Activated T-helper 2 cell treated with anti-CD3 and anti-CD28 coated beads, Interferon-gamma antibody, Interleukin-2, Interleukin-4, amounts not matched to agents 10 μg/mL and 5 μg/mL and 100 μg/mL, durations not matched to agents 14 hours and 24 hours and 36 hours (primary cell): Measurements from ENCODE around the gene WASF3. TPM values are rescaled to one million over a fixed set of nuclear protein-coding genes. Genes with fewer than 3 reads are reported as not detected.

Experiments used
- DNase-seq: peaks from one replicate; pipeline ENCODE4 v3.0.0; 2021; ENCODE audit warnings: low spot score
- H3K27ac Mint-ChIP-seq: one replicate; pipeline ENCODE4 v1.8.0; 2021; ENCODE audit warnings: mixed read lengths
- H3K27me3 Mint-ChIP-seq: one replicate; pipeline ENCODE4 v1.8.0; 2021; ENCODE audit warnings: low read depth, mixed read lengths
- H3K36me3 Mint-ChIP-seq: one replicate; pipeline ENCODE4 v1.8.0; 2021; ENCODE audit warnings: low read depth, mixed read lengths
- H3K4me1 Mint-ChIP-seq: one replicate; pipeline ENCODE4 v1.8.0; 2021; ENCODE audit warnings: low read depth, mixed read lengths
- H3K4me3 Mint-ChIP-seq: one replicate; pipeline ENCODE4 v1.8.0; 2021; ENCODE audit warnings: low read depth, mild to moderate bottlenecking, moderate library complexity, mixed read lengths
- H3K9me3 Mint-ChIP-seq: one replicate; pipeline ENCODE4 v1.8.0; 2021; ENCODE audit warnings: mixed read lengths
- intact Hi-C: fragments of 100-400 bp; cut with micrococcal nuclease; formaldehyde crosslinking; loops from one replicate; pipeline ENCODE4 v1.15.1; 2023
- total RNA-seq: library from RNA; stranded (reverse); gene quantifications from 2 replicates; pipeline ENCODE4 v1.2.3, GENCODE V29; 2022

Gene WASF3
- total RNA-seq, 1 donor from 2014 or later = 0.25 TPM

DNA sequence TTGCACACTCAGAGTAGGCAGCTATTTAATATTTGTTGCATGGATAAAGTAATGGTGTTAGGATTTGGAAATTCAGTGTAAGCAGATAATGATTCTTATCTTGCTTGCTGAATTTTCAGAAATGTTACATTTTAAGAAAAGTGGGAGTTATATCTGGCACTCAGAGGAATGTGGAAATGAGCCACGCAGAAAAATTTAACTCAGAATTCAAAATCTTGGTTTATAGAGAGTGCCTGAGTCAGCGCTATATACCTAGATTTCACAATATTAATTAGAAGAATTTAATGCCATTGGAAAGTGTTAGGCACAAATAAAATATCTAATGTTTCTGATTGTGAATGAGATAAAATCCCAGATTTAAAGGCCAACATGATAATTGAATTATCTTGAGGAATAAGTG is 106.8 kb downstream of the WASF3 start:
- Mint-ChIP-seq H3K4me3 (no peak overlapping the region), H3K4me1 (no peaks in the 10 kb centered on the region), H3K27ac (no peak overlapping the region), H3K27me3 (no peaks in the 10 kb centered on the region), H3K9me3 (no peaks in the 10 kb centered on the region), H3K36me3 (no peaks in the 10 kb centered on the region)
- no peak for DNase-seq
- intact Hi-C loops = no loop called here

DNA sequence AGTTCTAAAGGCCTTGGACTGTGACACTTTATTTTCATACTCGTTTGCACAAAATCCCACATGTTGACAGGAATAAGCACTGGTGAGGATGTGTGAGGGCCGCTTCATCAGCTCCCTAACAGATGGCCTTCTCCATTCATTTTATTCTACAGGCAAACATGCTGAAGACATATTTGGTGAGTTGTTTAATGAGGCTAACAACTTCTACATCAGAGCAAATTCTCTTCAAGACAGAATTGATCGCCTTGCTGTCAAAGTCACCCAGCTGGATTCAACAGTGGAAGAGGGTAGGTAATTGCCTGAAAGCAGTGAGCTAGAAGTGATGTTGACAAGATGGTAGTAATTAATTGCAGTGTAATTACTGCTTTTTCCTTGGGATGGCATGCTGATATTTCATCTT is 107.4 kb downstream of the WASF3 start:
- intact Hi-C loops = no loop called here
- Mint-ChIP-seq H3K4me3 (no peak overlapping the region), H3K36me3 (no peaks in the 10 kb centered on the region), H3K27ac (no peak overlapping the region), H3K9me3 (no peaks in the 10 kb centered on the region), H3K4me1 (no peaks in the 10 kb centered on the region), H3K27me3 (no peaks in the 10 kb centered on the region)
- DNase-seq = no peak

DNA sequence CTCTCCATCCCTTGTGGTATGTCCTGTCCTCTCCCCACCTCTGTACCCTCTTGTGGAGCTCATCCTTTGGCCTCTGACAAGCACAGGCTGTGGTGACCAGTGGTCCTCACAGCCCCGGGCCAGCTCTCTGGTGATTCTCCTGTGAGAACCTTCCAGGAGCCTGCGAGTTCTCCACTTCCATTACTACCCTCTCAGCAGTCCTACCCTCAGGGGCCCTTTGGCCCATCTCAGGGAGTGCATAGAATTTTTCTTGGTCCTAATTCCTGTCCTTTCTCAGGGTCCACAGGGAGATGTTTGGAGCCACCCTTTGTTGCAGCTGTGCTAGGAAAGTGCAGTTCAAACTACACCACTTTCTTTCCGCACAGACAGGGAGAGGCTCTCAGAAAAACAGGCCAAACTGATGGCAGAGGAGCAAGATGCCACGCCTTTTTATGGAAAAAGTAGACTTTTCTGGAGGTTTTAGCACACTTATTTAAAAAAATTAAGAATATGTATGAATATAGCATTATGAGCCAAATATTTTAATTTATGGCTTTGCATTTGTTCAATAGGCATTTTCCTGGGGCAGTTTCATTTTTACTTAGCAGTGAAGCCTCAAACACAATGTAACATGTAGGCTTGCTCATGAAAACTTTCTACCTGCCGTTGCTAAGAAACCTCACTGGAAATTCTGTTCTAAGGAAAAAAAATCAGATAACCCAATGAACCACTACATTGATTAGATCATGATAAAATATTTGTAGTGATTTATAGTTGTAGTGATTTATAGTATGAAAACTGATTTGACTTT is 111.1 kb downstream of the WASF3 start:
- DNase-seq = no peak
- intact Hi-C loops = no loop called here
- Mint-ChIP-seq H3K27ac (no peak overlapping the region), H3K4me1 (no peaks in the 10 kb centered on the region), H3K36me3 (no peaks in the 10 kb centered on the region), H3K9me3 (no peaks in the 10 kb centered on the region), H3K27me3 (peaks cover 3% of the 10 kb centered on the region), H3K4me3 (no peak overlapping the region)

DNA sequence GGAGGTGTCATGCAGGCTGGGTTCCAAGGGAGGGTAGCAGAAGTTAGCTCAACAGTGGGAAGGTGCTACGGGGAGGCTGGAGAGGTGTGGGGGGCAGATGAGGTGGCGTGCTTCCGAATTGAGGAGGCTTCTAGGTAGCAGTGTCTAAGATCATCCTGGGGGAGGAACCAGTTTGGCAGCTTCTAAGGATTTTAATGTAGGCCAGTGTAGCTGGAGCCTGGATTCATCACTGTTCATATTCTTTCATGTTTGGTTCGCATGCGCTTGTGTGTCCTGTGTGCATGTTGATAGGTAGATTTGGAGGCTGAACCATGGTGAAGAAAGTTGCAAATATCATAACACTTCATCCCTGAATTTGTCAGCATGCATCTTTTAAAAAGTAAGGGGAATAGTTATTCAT is 116.4 kb downstream of the WASF3 start:
- intact Hi-C loops = no loop called here
- H3K27ac Mint-ChIP-seq = no peak overlapping the region
- H3K9me3 Mint-ChIP-seq = no peaks in the 10 kb centered on the region
- H3K36me3 Mint-ChIP-seq = no peaks in the 10 kb centered on the region
- H3K4me3 Mint-ChIP-seq = no peak overlapping the region
- H3K4me1 Mint-ChIP-seq = no peaks in the 10 kb centered on the region
- no peak for DNase-seq
- peaks cover 3% of the 10 kb centered on the region for H3K27me3 Mint-ChIP-seq

DNA sequence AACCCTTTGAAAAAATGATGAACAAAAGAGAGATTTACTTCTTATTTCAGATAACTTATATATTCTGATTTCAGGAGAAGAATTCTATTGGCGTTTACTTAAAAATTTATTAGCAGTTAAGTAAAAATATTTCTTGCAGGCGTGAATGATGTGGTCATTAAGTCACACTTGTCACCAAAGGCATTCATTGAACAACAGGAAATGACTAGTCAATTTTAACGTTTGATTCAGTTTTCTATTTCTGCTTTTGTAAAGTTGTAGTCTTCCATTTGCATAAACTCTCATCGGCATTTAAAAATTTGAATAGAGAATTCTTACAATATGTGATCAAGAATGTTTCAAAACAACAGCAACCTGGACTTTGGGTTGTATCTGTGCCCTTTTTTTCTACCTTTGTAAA is 119.7 kb downstream of the WASF3 start:
- no peaks in the 10 kb centered on the region for H3K9me3 Mint-ChIP-seq
- H3K4me1 Mint-ChIP-seq = no peaks in the 10 kb centered on the region
- H3K27ac Mint-ChIP-seq = no peak overlapping the region

DNA sequence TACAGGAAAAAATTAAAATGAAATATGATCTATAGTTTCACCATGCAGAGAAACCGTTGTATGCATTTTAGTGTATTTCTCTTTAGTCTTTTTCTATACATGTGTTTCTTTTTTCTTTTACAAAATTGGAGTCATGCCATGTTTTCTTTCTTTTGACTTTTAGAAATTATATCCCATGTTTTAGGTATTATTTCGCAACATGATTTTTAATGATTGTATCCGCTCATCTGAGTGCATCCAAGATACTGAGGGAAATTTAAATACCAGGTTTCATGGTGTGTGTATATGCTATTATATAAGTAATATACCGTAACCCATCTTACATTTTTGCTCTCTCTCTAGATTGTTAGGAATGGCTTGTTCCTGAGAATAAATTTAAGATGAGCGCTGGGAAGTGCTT is 120.8 kb downstream of the WASF3 start:
- Mint-ChIP-seq H3K27ac (no peak overlapping the region), H3K9me3 (no peaks in the 10 kb centered on the region), H3K27me3 (peaks cover 3% of the 10 kb centered on the region), H3K36me3 (no peaks in the 10 kb centered on the region), H3K4me3 (no peak overlapping the region), H3K4me1 (no peaks in the 10 kb centered on the region)
- intact Hi-C loops = no loop called here
- no peak for DNase-seq

More for the DNA sequence above, 119.7 kb downstream of the WASF3 start:
- Mint-ChIP-seq H3K27me3 (peaks cover 3% of the 10 kb centered on the region), H3K36me3 (no peaks in the 10 kb centered on the region), H3K4me3 (no peak overlapping the region)
- intact Hi-C loops = no loop called here
- DNase-seq = no peak

DNA sequence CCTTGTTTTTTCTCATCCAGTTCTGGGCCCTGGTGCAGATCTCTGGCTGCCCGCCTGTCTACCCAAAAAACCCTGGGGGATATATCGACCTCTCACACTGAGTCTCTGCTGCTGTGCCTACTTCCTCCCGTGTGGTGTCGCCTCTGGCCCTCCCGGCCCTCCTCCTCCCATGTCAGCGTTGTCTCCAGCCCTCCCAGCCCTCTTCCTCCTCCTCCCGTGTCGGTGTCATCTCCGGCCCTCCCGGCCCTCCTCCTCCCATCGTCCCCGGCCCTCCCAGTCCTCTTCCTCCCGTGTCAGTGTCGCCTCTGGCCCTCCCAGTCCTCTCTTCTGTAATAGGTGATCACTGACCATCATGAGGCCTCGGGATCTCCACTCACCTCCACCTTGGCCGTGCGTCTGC is 121.3 kb downstream of the WASF3 start:
- H3K4me1 Mint-ChIP-seq = no peaks in the 10 kb centered on the region
- H3K9me3 Mint-ChIP-seq = no peaks in the 10 kb centered on the region
- intact Hi-C loops = no loop called here

DNA sequence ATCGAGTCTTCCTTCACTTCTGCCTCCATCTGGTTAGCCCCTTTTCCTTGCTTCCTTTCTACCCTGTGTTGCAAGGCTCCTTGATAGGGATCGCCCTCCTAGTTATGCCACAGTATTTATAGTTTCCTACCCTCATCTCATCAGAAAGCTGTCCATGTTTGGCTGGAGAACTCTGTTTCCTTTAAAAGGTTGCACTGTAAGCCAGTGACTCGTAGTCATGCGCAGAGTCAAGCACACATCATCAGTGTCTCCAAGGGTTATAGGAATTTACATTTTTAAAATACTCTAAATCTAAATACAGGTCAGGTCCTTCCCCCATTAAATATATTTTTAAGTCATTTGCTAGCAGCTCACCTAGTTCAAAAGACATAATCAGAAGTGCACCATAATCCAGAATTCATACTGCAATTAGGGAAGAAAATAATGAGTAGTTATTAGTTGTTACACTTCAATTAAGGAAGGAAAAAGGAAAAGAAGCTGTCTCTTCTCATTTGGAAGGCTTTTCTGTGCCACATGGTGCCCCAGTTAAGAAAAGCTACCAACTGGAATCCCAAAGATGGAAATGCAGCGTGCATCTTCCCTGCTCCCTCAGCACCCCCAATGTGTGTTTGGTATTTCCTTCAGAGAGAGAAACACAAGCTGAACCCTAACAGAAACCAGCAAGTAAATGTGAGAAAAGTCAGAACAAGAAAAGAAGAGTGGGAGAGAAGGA is 122.1 kb downstream of the WASF3 start:
- Mint-ChIP-seq H3K9me3 (no peaks in the 10 kb centered on the region), H3K4me1 (no peaks in the 10 kb centered on the region), H3K4me3 (no peak overlapping the region), H3K27ac (no peak overlapping the region), H3K27me3 (peaks cover 3% of the 10 kb centered on the region), H3K36me3 (no peaks in the 10 kb centered on the region)
- DNase-seq = no peak
- intact Hi-C loops = no loop called here

More for the DNA sequence above, 121.3 kb downstream of the WASF3 start:
- no peak overlapping the region for H3K4me3 Mint-ChIP-seq
- no peak for DNase-seq
- H3K27me3 Mint-ChIP-seq = peaks cover 3% of the 10 kb centered on the region
- H3K27ac Mint-ChIP-seq = no peak overlapping the region
- H3K36me3 Mint-ChIP-seq = no peaks in the 10 kb centered on the region

DNA sequence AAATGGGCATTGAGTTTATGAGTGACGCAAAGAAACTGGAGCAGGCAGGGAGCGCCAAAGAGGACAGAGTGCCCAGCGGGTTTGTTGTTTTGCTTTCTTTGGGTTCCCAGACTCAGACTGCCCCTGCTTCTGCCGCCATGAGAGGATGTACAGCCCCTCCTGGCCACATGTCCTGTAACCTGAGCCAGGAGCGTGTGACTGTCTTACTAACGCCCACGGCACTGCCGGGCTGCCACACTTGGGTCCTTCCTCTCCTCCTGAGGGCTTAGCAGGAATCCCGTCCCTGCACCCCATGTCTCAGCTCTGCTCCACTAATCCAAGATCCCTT is 122.6 kb downstream of the WASF3 start:
- Mint-ChIP-seq H3K4me3 (no peak overlapping the region), H3K27me3 (peaks cover 3% of the 10 kb centered on the region), H3K4me1 (no peaks in the 10 kb centered on the region), H3K36me3 (no peaks in the 10 kb centered on the region), H3K9me3 (no peaks in the 10 kb centered on the region), H3K27ac (no peak overlapping the region)
- intact Hi-C loops = no loop called here
- no peak for DNase-seq

DNA sequence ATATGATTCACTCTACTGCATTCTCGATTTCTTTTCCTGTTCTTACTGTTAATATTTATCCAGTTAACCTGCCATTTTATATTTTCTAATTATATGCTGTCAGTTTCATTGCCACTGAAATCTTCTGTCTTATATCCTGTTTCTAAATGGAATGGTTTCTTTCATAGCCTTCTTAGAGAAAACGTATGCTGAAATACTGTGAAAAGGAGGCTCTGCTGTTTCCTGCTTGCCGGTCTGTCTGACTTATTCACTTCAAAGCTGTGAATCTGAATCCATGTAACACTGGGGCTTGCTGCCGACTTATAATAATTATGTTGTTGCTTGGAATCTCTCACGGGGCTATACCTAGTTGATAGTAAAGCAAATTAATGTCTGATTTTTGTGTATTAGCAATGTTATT is 123.1 kb downstream of the WASF3 start:
- Mint-ChIP-seq H3K27ac (no peak overlapping the region), H3K4me3 (no peak overlapping the region), H3K36me3 (no peaks in the 10 kb centered on the region), H3K27me3 (peaks cover 3% of the 10 kb centered on the region), H3K4me1 (no peaks in the 10 kb centered on the region), H3K9me3 (no peaks in the 10 kb centered on the region)
- DNase-seq = no peak
- intact Hi-C loops = no loop called here

DNA sequence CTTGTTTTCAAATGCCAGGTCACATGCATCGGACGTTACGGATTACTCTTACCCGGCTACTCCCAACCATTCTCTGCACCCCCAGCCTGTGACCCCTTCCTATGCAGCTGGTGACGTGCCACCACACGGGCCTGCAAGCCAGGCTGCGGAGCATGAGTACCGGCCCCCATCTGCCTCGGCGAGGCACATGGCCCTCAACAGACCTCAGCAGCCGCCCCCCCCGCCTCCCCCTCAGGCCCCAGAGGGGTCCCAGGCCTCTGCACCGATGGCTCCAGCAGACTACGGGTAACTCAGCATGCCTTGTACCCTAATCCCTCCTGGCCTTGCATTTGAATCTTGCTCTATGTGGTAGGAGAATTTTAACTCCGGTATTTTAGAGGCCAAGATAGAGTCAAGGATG is 123.6 kb downstream of the WASF3 start:
- no peaks in the 10 kb centered on the region for H3K9me3 Mint-ChIP-seq
- no peak overlapping the region for H3K4me3 Mint-ChIP-seq
- intact Hi-C loops = no loop called here
- no peak overlapping the region for H3K27ac Mint-ChIP-seq
- H3K4me1 Mint-ChIP-seq = no peaks in the 10 kb centered on the region
- DNase-seq = no peak
- H3K36me3 Mint-ChIP-seq = no peaks in the 10 kb centered on the region
- H3K27me3 Mint-ChIP-seq = peaks cover 3% of the 10 kb centered on the region

DNA sequence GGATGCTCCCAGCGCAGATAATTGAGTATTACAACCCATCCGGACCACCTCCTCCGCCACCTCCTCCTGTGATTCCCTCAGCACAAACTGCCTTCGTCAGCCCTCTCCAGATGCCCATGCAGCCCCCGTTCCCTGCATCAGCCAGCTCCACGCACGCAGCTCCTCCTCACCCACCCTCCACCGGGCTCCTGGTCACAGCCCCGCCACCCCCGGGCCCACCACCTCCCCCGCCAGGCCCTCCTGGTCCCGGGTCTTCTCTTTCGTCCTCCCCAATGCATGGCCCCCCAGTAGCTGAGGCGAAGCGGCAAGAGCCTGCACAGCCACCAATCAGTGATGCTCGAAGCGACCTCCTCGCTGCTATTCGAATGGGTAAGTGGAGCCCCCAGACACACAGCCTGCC is 125.1 kb downstream of the WASF3 start:
- no peak for DNase-seq
- intact Hi-C loops = no loop called here
- H3K4me1 Mint-ChIP-seq = no peaks in the 10 kb centered on the region
- no peaks in the 10 kb centered on the region for H3K9me3 Mint-ChIP-seq
- peaks cover 3% of the 10 kb centered on the region for H3K27me3 Mint-ChIP-seq
- H3K36me3 Mint-ChIP-seq = no peaks in the 10 kb centered on the region
- H3K27ac Mint-ChIP-seq = no peak overlapping the region
- no peak overlapping the region for H3K4me3 Mint-ChIP-seq

DNA sequence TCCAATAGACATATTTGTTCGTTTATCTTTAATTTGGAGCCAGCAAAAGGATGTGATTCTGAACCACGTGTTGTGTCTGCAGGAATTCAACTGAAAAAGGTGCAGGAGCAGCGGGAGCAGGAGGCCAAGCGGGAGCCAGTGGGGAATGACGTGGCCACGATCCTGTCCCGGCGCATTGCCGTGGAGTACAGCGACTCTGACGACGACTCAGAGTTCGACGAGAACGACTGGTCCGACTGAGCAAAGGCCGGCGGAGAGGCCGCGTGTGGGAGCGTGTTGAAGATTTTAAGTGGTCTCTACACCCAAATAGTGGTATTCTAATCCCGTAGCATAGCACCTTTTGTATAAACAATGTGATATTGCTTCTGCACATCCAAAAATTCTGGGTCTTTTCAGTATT is 128.1 kb downstream of the WASF3 start:
- H3K4me1 Mint-ChIP-seq = no peaks in the 10 kb centered on the region
- no peaks in the 10 kb centered on the region for H3K36me3 Mint-ChIP-seq
- no peak overlapping the region for H3K4me3 Mint-ChIP-seq
- no peaks in the 10 kb centered on the region for H3K27me3 Mint-ChIP-seq
- H3K27ac Mint-ChIP-seq = no peak overlapping the region
- DNase-seq = no peak
- H3K9me3 Mint-ChIP-seq = peaks cover 6% of the 10 kb centered on the region
- intact Hi-C loops = no loop called here
